HG03565 (cell line): ENCODE data around the gene AMMECR1L.
"Not testable (repeated sequence)": the region's sequence is repeated elsewhere in the genome, so short reads cannot be mapped to it uniquely, and the experiment has no call there.

Experiments used
- ATAC-seq: cut with Tn5 transposase; IDR thresholded peaks from one replicate; pipeline ENCODE4 v1.9.1; 2021; ENCODE audit warnings: mild to moderate bottlenecking, moderate library complexity; ENCODE audit not compliant: unreplicated experiment

The AMMECR1L gene

DNA sequence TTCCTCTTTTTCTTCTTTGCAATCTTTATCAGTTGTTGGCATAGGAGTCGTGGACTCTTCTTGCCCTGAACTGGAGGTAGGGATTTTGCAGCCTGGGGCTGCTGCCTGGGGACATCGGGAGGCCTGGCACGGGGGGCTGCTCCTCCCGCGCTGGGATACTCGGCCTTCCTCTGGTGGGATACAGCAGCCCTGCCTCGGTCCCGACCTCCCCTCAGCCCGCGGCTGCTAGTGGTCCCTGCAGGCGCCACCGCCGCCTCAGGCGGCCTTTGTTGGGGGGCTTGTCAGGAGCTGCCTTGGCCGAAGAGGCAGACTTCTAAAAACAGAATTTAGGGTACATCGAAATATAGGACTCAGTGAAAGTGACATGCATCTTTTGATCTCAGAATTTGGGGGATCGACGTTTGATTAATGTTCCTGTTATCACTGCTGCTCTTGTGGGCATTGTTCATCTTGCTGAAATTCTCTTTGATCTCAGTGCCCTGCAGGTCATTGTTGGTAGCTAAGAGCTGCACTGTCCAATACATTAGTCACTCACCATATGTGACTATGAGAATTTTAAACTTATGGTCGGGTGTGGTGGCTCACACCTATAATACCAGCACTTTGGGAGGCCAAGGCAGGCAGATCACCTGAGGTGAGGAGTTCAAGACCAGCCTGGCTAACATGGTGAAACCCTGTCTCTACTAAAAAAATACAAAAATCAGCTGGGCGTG is 44.1 kb downstream of the AMMECR1L start:
- ATAC-seq = no peak

DNA sequence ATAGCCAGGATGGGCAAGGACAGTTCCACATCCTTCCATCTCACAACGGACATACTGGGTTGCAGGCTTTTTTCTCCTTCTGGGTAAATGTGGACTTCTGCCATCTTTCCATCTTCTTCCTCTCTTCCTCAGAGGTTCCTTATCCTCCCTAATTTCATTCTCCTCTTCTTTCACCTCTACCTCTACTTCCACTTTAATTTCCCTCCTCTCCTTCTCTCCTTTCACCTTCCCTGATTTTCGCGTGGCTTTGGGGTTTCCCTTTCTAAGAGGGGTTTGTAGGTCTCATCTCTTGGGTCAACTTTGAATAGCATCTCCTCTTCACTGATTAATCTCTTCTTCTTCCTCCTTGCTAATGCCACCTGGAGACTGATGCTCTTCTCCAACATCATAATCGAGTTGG is 44.9 kb downstream of the AMMECR1L start:
- no peak for ATAC-seq

DNA sequence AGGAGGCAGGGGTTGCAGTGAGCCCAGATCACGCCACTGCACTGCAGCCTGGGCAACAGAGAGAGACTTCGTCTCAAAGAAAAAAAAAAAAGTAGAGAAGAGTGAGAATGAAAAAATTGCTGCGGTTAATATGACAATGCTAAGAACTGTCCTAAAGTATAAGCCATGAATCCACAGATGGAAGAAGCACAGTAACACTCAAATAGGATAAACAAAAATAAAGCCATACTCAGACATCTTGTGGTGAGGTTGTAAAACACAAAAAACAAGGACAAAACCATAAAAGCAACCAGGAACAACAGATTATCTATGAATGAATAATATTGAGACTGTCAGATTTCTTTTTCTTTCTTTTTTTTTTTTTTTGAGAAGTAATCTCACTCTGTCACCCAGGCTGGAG is 50.8 kb downstream of the AMMECR1L start:
- no peak for ATAC-seq

DNA sequence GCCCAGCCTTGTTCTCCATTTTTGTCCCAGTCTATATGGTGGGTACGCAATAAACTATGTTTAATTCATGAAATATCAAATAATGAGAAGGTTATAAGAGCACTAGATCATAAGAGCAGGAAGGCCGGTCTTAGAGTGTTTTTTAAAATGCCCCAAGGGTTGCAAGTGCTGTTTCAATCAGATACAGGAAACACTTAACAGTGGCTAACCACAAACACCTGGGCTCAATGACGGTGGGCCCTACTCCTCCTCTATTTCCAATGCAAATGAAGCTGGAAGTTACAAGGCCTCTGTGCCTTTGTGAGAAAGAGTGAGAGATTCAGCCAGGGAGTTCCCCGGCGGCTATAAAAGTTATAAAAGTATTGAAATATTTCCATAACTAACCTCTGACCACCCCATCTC is 55.9 kb downstream of the AMMECR1L start:
- ATAC-seq = peak; percentile 94

DNA sequence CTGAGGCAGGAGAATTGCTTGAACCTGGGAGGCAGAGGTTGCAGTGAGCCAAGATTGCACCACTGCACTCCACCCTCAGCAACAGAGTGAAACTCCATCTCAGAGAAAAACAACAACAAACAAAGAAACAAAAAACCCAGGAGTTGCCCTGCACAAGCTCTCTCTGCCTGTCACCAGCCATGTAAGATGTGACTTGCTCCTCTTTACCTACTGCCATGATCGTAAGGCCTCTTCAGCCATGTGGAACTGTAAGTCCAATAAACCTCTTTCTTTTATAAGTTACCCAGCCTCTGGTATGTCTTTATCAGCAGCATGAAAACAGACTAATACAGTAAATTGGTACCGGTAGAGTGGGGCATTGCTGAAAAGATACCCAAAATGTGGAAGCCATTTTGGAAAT is 59.0 kb downstream of the AMMECR1L start:
- ATAC-seq = not testable (repeated sequence)

DNA sequence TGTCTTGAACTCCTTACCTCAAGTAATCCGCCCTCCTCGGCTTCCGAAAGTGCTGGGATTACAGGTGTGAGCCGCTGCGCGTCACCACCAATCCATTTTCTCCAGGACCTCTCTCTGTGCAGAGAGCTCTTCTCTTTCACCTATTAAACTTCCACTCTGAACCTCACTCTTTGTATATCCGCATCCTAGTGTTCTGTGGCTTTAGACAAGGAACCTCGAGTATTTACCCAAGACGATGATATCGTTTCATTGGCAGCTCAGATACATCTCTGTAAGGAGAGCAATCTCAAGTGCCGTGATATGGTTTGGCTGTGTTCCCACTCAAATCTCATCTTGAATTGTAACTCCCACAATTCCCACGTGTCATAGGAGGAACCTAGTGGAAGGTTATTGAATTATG is 59.7 kb downstream of the AMMECR1L start:
- no peak for ATAC-seq

DNA sequence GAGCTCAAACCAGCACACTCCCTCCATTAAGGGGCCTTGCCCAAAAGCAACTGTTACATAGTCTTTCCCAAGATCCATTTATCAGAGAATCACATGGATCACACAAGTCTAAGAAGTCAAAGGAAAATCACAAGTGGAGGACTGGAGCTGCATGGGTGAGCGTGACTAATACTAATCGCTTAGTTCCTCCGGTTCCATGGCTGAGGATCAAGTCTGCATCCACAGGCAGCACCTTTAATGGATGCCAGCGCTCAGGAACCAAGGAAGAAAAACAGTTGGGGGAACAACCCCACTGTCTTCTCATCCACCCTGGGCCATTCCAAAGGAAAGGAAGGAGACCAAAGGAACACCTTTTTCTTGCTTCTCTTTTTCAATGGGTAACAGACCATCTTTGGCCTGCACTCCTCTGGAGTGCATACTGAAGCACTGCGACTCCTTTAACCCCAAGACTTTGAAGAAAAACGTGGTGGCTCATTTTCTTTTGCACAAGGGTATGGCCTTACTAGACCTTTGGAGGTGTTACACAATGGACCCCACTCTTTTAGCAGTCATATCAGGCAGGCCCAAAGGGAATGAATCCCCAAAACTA is 65.6 kb downstream of the AMMECR1L start:
- ATAC-seq = no peak

DNA sequence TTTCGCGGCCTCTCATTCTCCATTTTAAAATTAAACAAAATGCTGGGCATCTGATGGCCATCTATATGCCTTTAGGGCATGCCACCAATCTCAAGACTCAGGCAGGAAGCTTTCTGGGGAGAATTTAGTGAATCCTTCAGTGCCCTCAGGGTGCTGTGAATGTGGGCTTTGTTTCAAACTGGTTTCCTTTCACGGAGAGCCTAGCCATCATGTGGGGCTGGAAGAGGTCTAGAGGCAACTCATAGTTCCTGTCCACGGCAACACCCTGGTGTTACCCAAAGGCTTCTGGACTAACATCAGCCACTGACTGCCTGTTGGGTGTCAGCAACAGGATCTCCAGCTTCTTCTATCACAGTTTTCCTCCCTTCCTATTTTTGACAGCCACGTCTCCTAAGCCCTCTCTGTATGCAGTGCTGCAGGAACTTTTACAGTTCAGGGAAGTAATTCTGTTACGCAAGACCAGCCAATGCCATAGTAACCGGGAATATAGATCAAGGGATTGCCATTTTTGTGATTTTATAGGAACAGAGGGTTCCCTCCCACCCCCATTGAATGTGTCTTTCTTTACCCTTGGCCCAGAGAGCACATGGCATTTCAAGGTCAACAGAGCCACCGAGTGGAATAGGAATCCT is 66.8 kb downstream of the AMMECR1L start:
- no peak for ATAC-seq

GRCh38 chr2:127818241-127818640 is 67.5 kb downstream of the AMMECR1L start:
- ATAC-seq = no peak

DNA sequence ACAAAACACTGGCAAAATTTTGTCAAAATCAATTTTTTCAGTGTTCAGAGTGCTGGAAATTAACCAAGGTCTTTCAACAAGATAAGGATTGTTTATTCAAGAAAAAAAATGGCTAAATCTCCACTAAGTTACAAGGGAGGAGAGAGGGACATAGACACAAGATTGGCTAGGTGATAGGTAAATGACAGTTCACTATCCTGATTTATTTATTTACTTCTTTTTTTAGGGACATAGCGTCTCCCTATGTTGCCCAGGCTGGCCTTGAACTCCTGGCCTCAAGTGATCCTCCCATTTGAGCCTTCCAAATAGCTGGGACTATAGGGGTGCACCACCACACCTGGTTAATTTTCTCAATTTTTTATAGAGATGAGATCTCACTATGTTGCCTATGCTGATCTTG is 71.1 kb downstream of the AMMECR1L start:
- ATAC-seq = no peak

DNA sequence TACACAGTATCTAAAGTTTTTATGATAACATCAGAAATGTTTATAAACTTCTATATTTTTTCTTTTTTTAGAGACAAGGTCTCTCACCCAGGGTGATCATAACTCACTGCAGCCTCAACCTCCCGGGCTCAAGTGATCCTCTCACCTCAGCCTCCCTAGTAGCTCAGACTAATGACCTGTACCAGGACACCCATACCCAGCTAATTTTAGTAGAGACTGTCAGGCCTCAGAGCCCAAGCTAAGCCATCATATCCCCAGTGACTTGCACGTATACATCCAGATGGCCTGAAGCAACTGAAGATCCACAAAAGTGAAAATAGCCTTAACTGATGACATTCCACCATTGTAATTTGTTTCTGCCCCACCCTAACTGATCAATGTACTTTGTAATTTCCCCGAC is 73.3 kb downstream of the AMMECR1L start:
- ATAC-seq = not testable (repeated sequence)
